SU-DHL-6 (cell line): ENCODE measurements around the gene AP5M1.

Experiments
- EZH2phosphoT487 ChIP-seq: fragments of 200-600 bp; sonication (generic), shearing (Covaris generic); conservative IDR thresholded peaks from 2 replicates; pipeline ENCODE4 v1.6.1; 2018; ENCODE audit warnings: mild to moderate bottlenecking, antibody characterized with exemption, low read length, moderate library complexity, mixed read lengths
- TF ChIP-seq, protein P1 (sequence below): fragments of 200-600 bp; sonication (generic); IDR thresholded peaks from one replicate; pipeline ENCODE4 v1.5.1; 2017; ENCODE audit warnings: antibody characterized with exemption, mild to moderate bottlenecking, low read length, moderate library complexity; ENCODE audit not compliant: insufficient read depth, poor library complexity, severe bottlenecking

DNA sequence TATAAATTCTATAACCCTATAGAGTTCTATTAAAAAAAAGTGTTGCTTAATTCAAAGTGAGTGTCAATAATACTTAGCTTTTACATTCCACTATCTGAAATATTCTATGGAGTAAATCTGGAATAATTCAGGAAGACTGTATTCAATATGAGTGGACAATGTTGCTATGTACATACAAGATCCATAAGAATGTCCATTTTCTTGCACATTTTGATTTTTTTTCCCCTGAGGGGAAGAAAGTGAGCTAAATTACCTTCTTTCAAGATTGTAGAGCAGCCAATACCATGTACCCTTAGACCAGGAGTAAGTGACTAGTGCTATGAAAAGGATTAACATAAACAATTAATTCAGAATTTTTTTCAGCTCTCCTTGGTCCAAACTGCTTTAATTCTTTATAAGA, 25.5 kb upstream of the AP5M1 start:
- TF ChIP-seq, protein P1, sequence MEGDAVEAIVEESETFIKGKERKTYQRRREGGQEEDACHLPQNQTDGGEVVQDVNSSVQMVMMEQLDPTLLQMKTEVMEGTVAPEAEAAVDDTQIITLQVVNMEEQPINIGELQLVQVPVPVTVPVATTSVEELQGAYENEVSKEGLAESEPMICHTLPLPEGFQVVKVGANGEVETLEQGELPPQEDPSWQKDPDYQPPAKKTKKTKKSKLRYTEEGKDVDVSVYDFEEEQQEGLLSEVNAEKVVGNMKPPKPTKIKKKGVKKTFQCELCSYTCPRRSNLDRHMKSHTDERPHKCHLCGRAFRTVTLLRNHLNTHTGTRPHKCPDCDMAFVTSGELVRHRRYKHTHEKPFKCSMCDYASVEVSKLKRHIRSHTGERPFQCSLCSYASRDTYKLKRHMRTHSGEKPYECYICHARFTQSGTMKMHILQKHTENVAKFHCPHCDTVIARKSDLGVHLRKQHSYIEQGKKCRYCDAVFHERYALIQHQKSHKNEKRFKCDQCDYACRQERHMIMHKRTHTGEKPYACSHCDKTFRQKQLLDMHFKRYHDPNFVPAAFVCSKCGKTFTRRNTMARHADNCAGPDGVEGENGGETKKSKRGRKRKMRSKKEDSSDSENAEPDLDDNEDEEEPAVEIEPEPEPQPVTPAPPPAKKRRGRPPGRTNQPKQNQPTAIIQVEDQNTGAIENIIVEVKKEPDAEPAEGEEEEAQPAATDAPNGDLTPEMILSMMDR, result no peak
- no peak for TF ChIP-seq EZH2phosphoT487
